ENCODE data around the gene ATRNL1. TPM values are rescaled to one million over a fixed set of nuclear protein-coding genes. Genes with fewer than 3 reads are reported as not detected.

The ATRNL1 gene
- total RNA-seq, 1 experiment from 2014 or later: 1.3 TPM

- intact Hi-C loops (cut with micrococcal nuclease): no loop called here
- ChIA-PET CTCF (no interaction called here), POLR2A (no interaction called here), RAD21 (ENCODE audit: low non-redundant PET in 1 of 2, low total read pairs in 2 of 2, uncharacterized antibody in 2 of 2, unreplicated experiment in 2 of 2) (no interaction called here)
- Histone ChIP-seq H4K20me1 (ENCODE audit: insufficient read depth) (no peaks in the 10 kb centered on the region), H2AFZ (ENCODE audit: low read depth, low read length, poor library complexity, severe bottlenecking) (no peak overlapping the region), H3K79me2 (ENCODE audit: insufficient read depth, low read length) (no peaks in the 10 kb centered on the region), H3K27me3 (ENCODE audit: insufficient read depth, low read length) (no peaks in the 10 kb centered on the region), H3K4me3 (replicated peaks in 1 of 2; ENCODE audit: low read depth in 1 of 2, low read length in 2 of 2) (no peak overlapping the region), H3K4me1 (ENCODE audit: control insufficient read depth in 1 of 2, insufficient read depth in 2 of 2, low read length in 2 of 2) (no peaks in the 10 kb centered on the region), H3K36me3 (ENCODE audit: control insufficient read depth in 1 of 2, insufficient read depth in 2 of 2, low read length in 2 of 2) (no peaks in the 10 kb centered on the region), H3K27ac (ENCODE audit: low read depth, low read length) (no peak overlapping the region), H3K9ac (ENCODE audit: low read length) (no peak overlapping the region), H3K9me2 (ENCODE audit: insufficient read depth) (no peaks in the 10 kb centered on the region), H3K9me3 (ENCODE audit: control insufficient read depth in 1 of 2, insufficient read depth in 1 of 2, low read depth in 1 of 2, low read length in 2 of 2) (no peaks in the 10 kb centered on the region), H3K4me2 (ENCODE audit: low read length) (no peak overlapping the region)
- DNase-seq (ENCODE audit: low read depth, low spot score): no peak
- no peak for ATAC-seq
- TF ChIP-seq EZH2phosphoT487 (IDR thresholded peaks at IDR 0.05; ENCODE audit: borderline replicate concordance): no peak
- TF ChIP-seq FOSL1 (IDR thresholded peaks at IDR 0.05; ENCODE audit: low read depth): no peak
- no peak for TF ChIP-seq EGR1 (IDR thresholded peaks at IDR 0.05; ENCODE audit: low read depth)
- TF ChIP-seq, protein P1, sequence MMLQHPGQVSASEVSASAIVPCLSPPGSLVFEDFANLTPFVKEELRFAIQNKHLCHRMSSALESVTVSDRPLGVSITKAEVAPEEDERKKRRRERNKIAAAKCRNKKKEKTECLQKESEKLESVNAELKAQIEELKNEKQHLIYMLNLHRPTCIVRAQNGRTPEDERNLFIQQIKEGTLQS (IDR thresholded peaks at IDR 0.05): no peak
- TF ChIP-seq ELF1 (IDR thresholded peaks at IDR 0.05; ENCODE audit: borderline replicate concordance, low read depth): no peak
- BruUV-seq (replicated peaks): no TSS peak
Measured at GRCh38 chr10:115660391-115660790, 567.2 kb downstream of the ATRNL1 start.

- ATAC-seq: no peak
- H3K9ac ChIP-seq (ENCODE audit: low read length): no peak overlapping the region
- ChIA-PET POLR2A (no interaction called here), CTCF (no interaction called here), RAD21 (ENCODE audit: low non-redundant PET in 1 of 2, low total read pairs in 2 of 2, uncharacterized antibody in 2 of 2, unreplicated experiment in 2 of 2) (no interaction called here)
- no TSS peak for BruUV-seq (replicated peaks)
- H3K4me1 ChIP-seq (ENCODE audit: control insufficient read depth in 1 of 2, insufficient read depth in 2 of 2, low read length in 2 of 2): no peaks in the 10 kb centered on the region
- H3K36me3 ChIP-seq (ENCODE audit: control insufficient read depth in 1 of 2, insufficient read depth in 2 of 2, low read length in 2 of 2): no peaks in the 10 kb centered on the region
- intact Hi-C loops (cut with micrococcal nuclease): no loop called here
- H3K4me3 ChIP-seq (replicated peaks in 1 of 2; ENCODE audit: low read depth in 1 of 2, low read length in 2 of 2): no peak overlapping the region
- H2AFZ ChIP-seq (ENCODE audit: low read depth, low read length, poor library complexity, severe bottlenecking): no peak overlapping the region
- no peaks in the 10 kb centered on the region for H3K79me2 ChIP-seq (ENCODE audit: insufficient read depth, low read length)
- no peak overlapping the region for H3K4me2 ChIP-seq (ENCODE audit: low read length)
- H4K20me1 ChIP-seq (ENCODE audit: insufficient read depth): no peaks in the 10 kb centered on the region
- H3K27ac ChIP-seq (ENCODE audit: low read depth, low read length): no peak overlapping the region
- no peaks in the 10 kb centered on the region for H3K9me3 ChIP-seq (ENCODE audit: control insufficient read depth in 1 of 2, insufficient read depth in 1 of 2, low read depth in 1 of 2, low read length in 2 of 2)
- no peaks in the 10 kb centered on the region for H3K27me3 ChIP-seq (ENCODE audit: insufficient read depth, low read length)
- H3K9me2 ChIP-seq (ENCODE audit: insufficient read depth): no peaks in the 10 kb centered on the region
- DNase-seq (ENCODE audit: low read depth, low spot score): no peak
- TF ChIP-seq SIN3A (IDR thresholded peaks at IDR 0.05; ENCODE audit: low read depth) (no peak), CEBPB (IDR thresholded peaks at IDR 0.05; ENCODE audit: low read depth) (no peak), RAD21 (IDR thresholded peaks at IDR 0.05; ENCODE audit: low read depth) (no peak), TCF7L2 (IDR thresholded peaks at IDR 0.05; ENCODE audit: borderline replicate concordance, extremely low read depth, insufficient read depth, insufficient read length) (no peak), YY1 (IDR thresholded peaks at IDR 0.05; ENCODE audit: extremely low read depth, insufficient replicate concordance, low read depth, low read length) (no peak), SRF (IDR thresholded peaks at IDR 0.05; ENCODE audit: low read depth) (no peak), POLR2AphosphoS5 (IDR thresholded peaks at IDR 0.05; ENCODE audit: low read depth, low read length) (no peak), FOSL1 (IDR thresholded peaks at IDR 0.05; ENCODE audit: low read depth) (no peak)
- TF ChIP-seq, protein P2, sequence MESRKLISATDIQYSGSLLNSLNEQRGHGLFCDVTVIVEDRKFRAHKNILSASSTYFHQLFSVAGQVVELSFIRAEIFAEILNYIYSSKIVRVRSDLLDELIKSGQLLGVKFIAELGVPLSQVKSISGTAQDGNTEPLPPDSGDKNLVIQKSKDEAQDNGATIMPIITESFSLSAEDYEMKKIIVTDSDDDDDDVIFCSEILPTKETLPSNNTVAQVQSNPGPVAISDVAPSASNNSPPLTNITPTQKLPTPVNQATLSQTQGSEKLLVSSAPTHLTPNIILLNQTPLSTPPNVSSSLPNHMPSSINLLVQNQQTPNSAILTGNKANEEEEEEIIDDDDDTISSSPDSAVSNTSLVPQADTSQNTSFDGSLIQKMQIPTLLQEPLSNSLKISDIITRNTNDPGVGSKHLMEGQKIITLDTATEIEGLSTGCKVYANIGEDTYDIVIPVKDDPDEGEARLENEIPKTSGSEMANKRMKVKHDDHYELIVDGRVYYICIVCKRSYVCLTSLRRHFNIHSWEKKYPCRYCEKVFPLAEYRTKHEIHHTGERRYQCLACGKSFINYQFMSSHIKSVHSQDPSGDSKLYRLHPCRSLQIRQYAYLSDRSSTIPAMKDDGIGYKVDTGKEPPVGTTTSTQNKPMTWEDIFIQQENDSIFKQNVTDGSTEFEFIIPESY (IDR thresholded peaks at IDR 0.05; ENCODE audit: extremely low read depth, insufficient replicate concordance, low read length): no peak
- TF ChIP-seq, protein P3, sequence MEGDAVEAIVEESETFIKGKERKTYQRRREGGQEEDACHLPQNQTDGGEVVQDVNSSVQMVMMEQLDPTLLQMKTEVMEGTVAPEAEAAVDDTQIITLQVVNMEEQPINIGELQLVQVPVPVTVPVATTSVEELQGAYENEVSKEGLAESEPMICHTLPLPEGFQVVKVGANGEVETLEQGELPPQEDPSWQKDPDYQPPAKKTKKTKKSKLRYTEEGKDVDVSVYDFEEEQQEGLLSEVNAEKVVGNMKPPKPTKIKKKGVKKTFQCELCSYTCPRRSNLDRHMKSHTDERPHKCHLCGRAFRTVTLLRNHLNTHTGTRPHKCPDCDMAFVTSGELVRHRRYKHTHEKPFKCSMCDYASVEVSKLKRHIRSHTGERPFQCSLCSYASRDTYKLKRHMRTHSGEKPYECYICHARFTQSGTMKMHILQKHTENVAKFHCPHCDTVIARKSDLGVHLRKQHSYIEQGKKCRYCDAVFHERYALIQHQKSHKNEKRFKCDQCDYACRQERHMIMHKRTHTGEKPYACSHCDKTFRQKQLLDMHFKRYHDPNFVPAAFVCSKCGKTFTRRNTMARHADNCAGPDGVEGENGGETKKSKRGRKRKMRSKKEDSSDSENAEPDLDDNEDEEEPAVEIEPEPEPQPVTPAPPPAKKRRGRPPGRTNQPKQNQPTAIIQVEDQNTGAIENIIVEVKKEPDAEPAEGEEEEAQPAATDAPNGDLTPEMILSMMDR (IDR thresholded peaks at IDR 0.05 in 2 of 3, conservative IDR thresholded peaks at IDR 0.05 in 1 of 3; ENCODE audit: borderline replicate concordance in 1 of 3, insufficient read depth in 1 of 3, low read depth in 2 of 3, low read length in 2 of 3): no peak
- TF ChIP-seq, protein P1 (IDR thresholded peaks at IDR 0.05): no peak
Measured at GRCh38 chr10:115662422-115662821, 569.3 kb downstream of the ATRNL1 start.
